Activated T-cell treated with anti-CD3 and anti-CD28 coated beads for 4 hours (primary cell): ENCODE results near the gene SMS.

Experiments used
- DNase-seq: peaks from one replicate; pipeline ENCODE4 v3.0.0-alpha.2; 2020

SMS gene

DNA sequence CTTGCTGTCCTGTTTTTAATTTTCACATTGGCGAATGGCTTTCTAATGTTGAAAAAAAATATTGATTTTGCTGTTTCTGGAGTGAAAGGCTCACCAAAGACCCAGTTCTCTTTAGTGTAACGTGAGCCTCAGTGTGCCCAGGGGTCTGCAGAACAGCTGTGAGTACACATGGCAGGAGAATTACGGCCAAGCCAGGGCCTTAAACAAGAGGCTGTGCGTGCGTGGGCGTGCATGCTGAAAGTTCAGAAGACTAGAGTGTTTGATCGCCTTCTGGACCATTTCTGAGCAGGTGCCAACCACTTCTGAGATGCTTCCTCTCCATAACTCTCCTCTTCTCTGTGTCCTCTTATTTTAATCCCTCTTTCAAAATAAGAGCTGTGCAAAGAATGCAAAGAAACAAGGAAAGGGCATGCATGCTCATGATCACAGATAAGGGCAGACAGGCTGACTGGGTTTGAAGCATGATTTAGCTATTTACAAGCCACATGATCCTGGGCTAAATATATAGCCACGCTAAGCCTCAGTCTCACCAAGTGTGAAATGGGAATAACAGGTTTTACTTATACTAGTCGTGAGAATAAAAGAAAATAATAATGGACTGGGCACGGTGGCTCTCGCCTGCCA is 101.5 kb downstream of the SMS start:
- no peak for DNase-seq

DNA sequence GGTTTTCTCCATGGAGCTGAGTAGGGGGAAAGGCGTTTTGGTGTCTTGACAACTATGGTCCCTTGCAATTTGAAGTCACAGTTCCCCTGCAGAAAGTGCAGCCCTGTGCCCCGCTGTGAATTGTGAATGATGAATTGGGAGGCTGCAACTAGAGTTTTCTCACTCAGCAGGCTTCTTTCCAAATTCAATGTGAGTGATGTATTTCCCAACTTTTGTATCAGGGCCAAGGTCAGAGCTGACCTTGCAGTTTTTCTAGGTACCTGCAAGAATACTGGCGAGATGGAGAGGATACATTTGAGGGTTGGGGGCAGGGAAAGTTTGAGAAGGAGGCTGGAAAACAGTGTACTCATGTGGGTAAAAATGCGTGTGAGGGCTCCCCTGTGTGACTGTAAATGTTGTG is 103.4 kb downstream of the SMS start:
- no peak for DNase-seq
